Transverse colon (tissue), 4 donors: ENCODE measurements around the gene CYP21A2. TPM values are rescaled to one million over a fixed set of nuclear protein-coding genes. Genes with fewer than 3 reads are reported as not detected.

ENCODE experiments used
- DNase-seq: peaks from one replicate; pipeline ENCODE4 v3.0.0-alpha.2; 2019
- H3K27ac ChIP-seq, 4 donors: fragments of 200-600 bp; sonication (generic); 2 replicates each; pipeline ENCODE4 v1.5.1; 2016 to 2018; ENCODE audit warnings: inconsistent platforms in 4 of 4
- H3K27me3 ChIP-seq: fragments of 200-600 bp; sonication (generic); 2 replicates; pipeline ENCODE4 v1.5.1; 2017; ENCODE audit warnings: inconsistent platforms
- H3K36me3 ChIP-seq, 4 donors: fragments of 200-600 bp; sonication (generic); 2 replicates each; pipeline ENCODE4 v1.5.1; 2017 to 2019; ENCODE audit warnings: inconsistent platforms in 4 of 4
- H3K4me1 ChIP-seq, 4 donors: fragments of 200-600 bp; sonication (generic); 2 replicates each; pipeline ENCODE4 v1.5.1; 2017 to 2020; ENCODE audit warnings: inconsistent platforms in 4 of 4
- H3K4me3 ChIP-seq, 4 donors: fragments of 200-600 bp; sonication (generic); 1 replicate in 1 of 4; 2 replicates in 3 of 4; pipeline versions ENCODE4 v1.5.1 to v1.6.1; 2017 to 2019; ENCODE audit warnings: inconsistent platforms in 4 of 4
- H3K9me3 ChIP-seq, 2 donors: fragments of 200-600 bp; sonication (generic); 2 replicates each; pipeline ENCODE4 v1.5.1; 2017 to 2019; ENCODE audit warnings: inconsistent platforms in 2 of 2
- CTCF ChIP-seq, 5 experiments: fragments of 200-600 bp in 3 of 5; fragments of 450-650 bp in 2 of 5; sonication (generic) in 3 of 5; IDR thresholded peaks; 1 replicate in 2 of 5; 2 replicates in 3 of 5; pipeline ENCODE4 v1.5.1; 2016 to 2017; ENCODE audit warnings: antibody characterized with exemption in 5 of 5, inconsistent platforms in 3 of 5, mild to moderate bottlenecking in 2 of 5, moderate library complexity in 1 of 5
- EP300 ChIP-seq: sonication (generic); formaldehyde crosslinking; IDR thresholded peaks from one replicate; pipeline ENCODE4 v1.6.1; 2017; ENCODE audit warnings: antibody characterized with exemption, low read depth
- POLR2A ChIP-seq: fragments of 450-650 bp; IDR thresholded peaks from one replicate; pipeline ENCODE4 v1.6.1; 2016; ENCODE audit warnings: antibody characterized with exemption, mild to moderate bottlenecking, moderate library complexity
- POLR2AphosphoS5 ChIP-seq, 3 donors: sonication (generic); formaldehyde crosslinking; IDR thresholded peaks; one replicate each; pipeline ENCODE4 v1.6.1; 2016; ENCODE audit warnings: antibody characterized with exemption in 3 of 3
- WGBS, 2 donors: methylation state at CpG; one replicate each; pipeline ENCODE4 v1.1.5; 2018; ENCODE audit warnings: low coverage in 1 of 2; 5-methylcytosine and 5-hydroxymethylcytosine counted together
- in situ Hi-C, 4 donors: fragments of 200-750 bp; cut with MboI; loops; one replicate each; pipeline versions ENCODE4 v1.15.0 to v1.15.1; 2017; ENCODE audit warnings: low sequenced_read_pairs in 3 of 4, low pct_ligation_motif_present in 1 of 4, low pct_unique_long_range_greater_than_20kb in 1 of 4
- intact Hi-C: fragments of 100-400 bp; cut with DNase I; formaldehyde crosslinking; loops from one replicate; pipeline ENCODE4 v1.15.1; 2023; ENCODE audit warnings: low total_unique reads
- total RNA-seq, 4 donors: library from RNA; depleted of rRNA; stranded (reverse); fragments of >200 nt; gene quantifications; one replicate each; pipeline ENCODE4 v1.1.0, GENCODE V29; 2016

The CYP21A2 gene
- total RNA-seq, 4 donors from 2014 or later, result 0.27 to 0.64 (median 0.40) TPM; not detected in 1

DNA sequence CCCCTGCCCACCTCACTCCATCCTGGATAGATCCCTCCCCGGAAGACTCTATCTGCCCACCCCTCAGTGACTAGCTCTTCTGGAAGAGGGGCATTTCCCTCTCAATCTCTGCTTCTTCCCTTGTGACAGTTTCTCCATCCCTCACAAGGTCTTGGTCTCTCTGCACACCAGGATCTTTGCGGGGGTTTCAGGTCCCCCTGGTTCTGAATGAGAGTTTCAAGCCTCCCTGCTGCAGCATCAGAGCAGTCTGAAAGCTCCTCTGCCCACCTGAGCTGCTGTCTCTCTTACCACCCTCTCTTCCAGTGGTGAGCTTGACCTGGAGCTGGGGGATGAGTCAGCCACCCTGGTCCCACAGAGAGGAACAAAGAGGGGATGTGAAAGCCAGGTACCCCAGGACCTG is 46.6 kb downstream of the CYP21A2 start:
- WGBS, 2 donors, result 91 to 100% methylated on average over 2 of the region's 2 CpGs
- in situ Hi-C loops (no loop called here), intact Hi-C loops (no loop called here)
- Histone ChIP-seq H3K27me3 (peaks cover 16% of the 10 kb centered on the region), H3K27ac (no peak overlapping the region), H3K4me3 (no peak overlapping the region), H3K36me3 (no peaks in the 10 kb centered on the region), H3K4me1 (peaks cover 0 to 22% (median 14%) of the 10 kb centered on the region in 4 donors), H3K9me3 (no peaks in the 10 kb centered on the region)
- TF ChIP-seq POLR2AphosphoS5 (IDR thresholded peaks at IDR 0.05), result no peak
- TF ChIP-seq EP300, result no peak
- TF ChIP-seq CTCF (IDR thresholded peaks at IDR 0.05), result no peak
- no peak for TF ChIP-seq POLR2A
- DNase-seq, result no peak

GRCh38 chr6:32085759-32086459 is 47.7 kb downstream of the CYP21A2 start:
- H3K27me3 ChIP-seq, result peaks cover 16% of the 10 kb centered on the region
- no peaks in the 10 kb centered on the region for H3K36me3 ChIP-seq
- no peaks in the 10 kb centered on the region for H3K9me3 ChIP-seq
- in situ Hi-C loops (no loop called here), intact Hi-C loops (no loop called here)
- WGBS, 2 donors, result 80 to 90% methylated on average over 1 to 17 of the region's 17 CpGs
- H3K4me3 ChIP-seq, result no peak overlapping the region
- TF ChIP-seq POLR2A, result no peak
- no peak for TF ChIP-seq EP300
- TF ChIP-seq CTCF (IDR thresholded peaks at IDR 0.05), result no peak
- no peak for TF ChIP-seq POLR2AphosphoS5 (IDR thresholded peaks at IDR 0.05)
- peaks cover 0 to 22% (median 14%) of the 10 kb centered on the region in 4 donors for H3K4me1 ChIP-seq
- DNase-seq, result no peak
- peak overlapping the region in 1 of 4 donors; percentile 11 for H3K27ac ChIP-seq

GRCh38 chr6:32086661-32087573 is 48.7 kb downstream of the CYP21A2 start:
- peak overlapping the region in 1 of 4 donors; percentile 12 for H3K4me3 ChIP-seq

More at GRCh38 chr6:32086661-32087573, 48.7 kb downstream of the CYP21A2 start:
- WGBS, 2 donors, result 42 to 80% methylated on average over 1 to 32 of the region's 45 CpGs
- H3K27me3 ChIP-seq, result peaks cover 16% of the 10 kb centered on the region
- no peak for DNase-seq
- intact Hi-C loops, result no loop called here
- in situ Hi-C loops, result no loop called here
- H3K9me3 ChIP-seq, result no peaks in the 10 kb centered on the region
- peaks cover 0 to 20% (median 14%) of the 10 kb centered on the region in 4 donors for H3K4me1 ChIP-seq
- H3K36me3 ChIP-seq, result no peaks in the 10 kb centered on the region
- TF ChIP-seq POLR2A (no peak), POLR2AphosphoS5 (IDR thresholded peaks at IDR 0.05) (no peak), EP300 (no peak), CTCF (IDR thresholded peaks at IDR 0.05) (peak in 1 of 5 experiments; percentile 5)
- peak overlapping the region; percentile 14 to 56 (median 37) for H3K27ac ChIP-seq
